Esophagus (tissue), 2 donors: Measurements from ENCODE around the gene UBR4. TPM values are rescaled to one million over a fixed set of nuclear protein-coding genes. Genes with fewer than 3 reads are reported as not detected.

Experiments
- H3K27ac ChIP-seq, 2 donors: one replicate each; pipeline ENCODE4 v1.5.1; 2013; ENCODE audit warnings: low read depth in 2 of 2, mild to moderate bottlenecking in 2 of 2, inconsistent platforms in 1 of 2, low read length in 1 of 2, moderate library complexity in 1 of 2
- H3K27me3 ChIP-seq, 2 donors: one replicate each; pipeline ENCODE4 v1.6.1; 2013; ENCODE audit warnings: low read length in 2 of 2, control low read depth in 1 of 2, mild to moderate bottlenecking in 1 of 2; ENCODE audit not compliant: insufficient read depth in 2 of 2, control insufficient read depth in 1 of 2
- H3K36me3 ChIP-seq, 2 donors: one replicate each; pipeline ENCODE4 v1.6.1; 2013; ENCODE audit warnings: low read length in 1 of 2; ENCODE audit not compliant: control insufficient read depth in 2 of 2, insufficient read depth in 2 of 2
- H3K4me1 ChIP-seq, 2 donors: one replicate each; pipeline ENCODE4 v1.6.1; 2013; ENCODE audit warnings: low read length in 1 of 2; ENCODE audit not compliant: control insufficient read depth in 2 of 2, insufficient read depth in 2 of 2
- H3K4me3 ChIP-seq, 2 donors: one replicate each; pipeline ENCODE4 v1.5.1; 2013; ENCODE audit warnings: low read length in 2 of 2, mild to moderate bottlenecking in 2 of 2, low read depth in 1 of 2, moderate library complexity in 1 of 2
- H3K9me3 ChIP-seq, 2 donors: one replicate each; pipeline ENCODE4 v1.6.1; 2013; ENCODE audit warnings: mild to moderate bottlenecking in 2 of 2, low read depth in 1 of 2, low read length in 1 of 2, moderate library complexity in 1 of 2; ENCODE audit not compliant: control insufficient read depth in 2 of 2, insufficient read depth in 1 of 2
- WGBS, 2 donors: extraction: QIAGEN DNeasy Blood & Tissue Kit; methylation state at CpG; one replicate each; pipeline ENCODE4 v1.1.7; 2013; 5-methylcytosine and 5-hydroxymethylcytosine counted together
- polyA plus RNA-seq, 2 donors: library from polyadenylated mRNA; stranded (reverse); fragments of 200-250 nt; gene quantifications; one replicate each; pipeline ENCODE4 v1.2.3, GENCODE V29; 2013
- donor health status: healthy with polysubstance abuse.
- donor health status: Bipolar disorder and iron deficiency.

Gene UBR4
- polyA plus RNA-seq, 2 donors: 81.9 to 89.9 TPM

- 81% methylated on average over 12 of the region's 12 CpGs for WGBS, 2 donors
- no peaks in the 10 kb centered on the region for H3K27me3 ChIP-seq
- H3K4me3 ChIP-seq: no peak overlapping the region
- peaks cover 12 to 26% of the 10 kb centered on the region in 2 donors for H3K36me3 ChIP-seq
- H3K9me3 ChIP-seq: no peaks in the 10 kb centered on the region
- peak overlapping the region; percentile 98 to 100 for H3K27ac ChIP-seq
- peaks cover 10 to 56% of the 10 kb centered on the region in 2 donors for H3K4me1 ChIP-seq
These were observed 137.6 kb downstream of the UBR4 start for GRCh38 chr1:19072285-19072981.

DNA sequence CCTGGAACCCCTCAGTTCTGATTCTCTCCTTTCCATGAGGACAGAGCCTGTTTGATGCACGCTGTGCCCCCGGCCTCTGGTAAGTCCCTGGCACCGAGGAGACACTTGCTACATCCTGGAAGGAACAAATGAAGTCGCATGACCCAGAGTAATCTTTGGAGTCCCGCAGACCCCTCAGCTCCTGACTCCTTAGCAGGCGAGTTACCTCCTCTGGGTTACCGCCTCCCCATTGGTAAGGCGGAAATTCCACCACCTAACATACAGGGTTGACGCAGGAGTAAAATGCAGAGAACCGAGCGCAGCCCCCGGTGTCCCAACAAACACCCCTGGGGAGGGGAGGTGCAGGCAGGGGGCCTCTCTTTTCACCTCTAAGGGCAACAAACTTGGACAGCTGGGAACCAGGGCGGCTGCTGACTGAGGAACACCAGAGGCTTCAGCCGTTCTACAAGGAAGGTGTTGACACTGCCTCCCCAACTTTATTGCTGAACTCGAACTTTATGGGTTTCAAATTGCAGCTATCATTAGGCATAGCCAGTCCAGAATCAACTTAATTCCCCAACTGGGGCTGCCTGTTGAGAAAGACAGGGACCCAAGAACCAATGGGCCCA lies 138.3 kb downstream of the UBR4 start:
- Histone ChIP-seq H3K4me3 (no peak overlapping the region), H3K36me3 (peaks cover 12 to 21% of the 10 kb centered on the region in 2 donors), H3K27ac (no peak overlapping the region), H3K4me1 (peaks cover 10 to 59% of the 10 kb centered on the region in 2 donors), H3K9me3 (no peaks in the 10 kb centered on the region), H3K27me3 (no peaks in the 10 kb centered on the region)
- 79 to 81% methylated on average over 15 of the region's 15 CpGs for WGBS, 2 donors

GRCh38 chr1:19070891-19071621 lies 139.0 kb downstream of the UBR4 start:
- no peaks in the 10 kb centered on the region for H3K27me3 ChIP-seq
- H3K4me3 ChIP-seq: no peak overlapping the region
- H3K36me3 ChIP-seq: peaks cover 12 to 14% of the 10 kb centered on the region in 2 donors
- H3K4me1 ChIP-seq: peaks cover 7 to 59% of the 10 kb centered on the region in 2 donors
- no peak overlapping the region for H3K27ac ChIP-seq
- WGBS, 2 donors: 74 to 79% methylated on average over 17 of the region's 17 CpGs
- H3K9me3 ChIP-seq: no peaks in the 10 kb centered on the region

DNA sequence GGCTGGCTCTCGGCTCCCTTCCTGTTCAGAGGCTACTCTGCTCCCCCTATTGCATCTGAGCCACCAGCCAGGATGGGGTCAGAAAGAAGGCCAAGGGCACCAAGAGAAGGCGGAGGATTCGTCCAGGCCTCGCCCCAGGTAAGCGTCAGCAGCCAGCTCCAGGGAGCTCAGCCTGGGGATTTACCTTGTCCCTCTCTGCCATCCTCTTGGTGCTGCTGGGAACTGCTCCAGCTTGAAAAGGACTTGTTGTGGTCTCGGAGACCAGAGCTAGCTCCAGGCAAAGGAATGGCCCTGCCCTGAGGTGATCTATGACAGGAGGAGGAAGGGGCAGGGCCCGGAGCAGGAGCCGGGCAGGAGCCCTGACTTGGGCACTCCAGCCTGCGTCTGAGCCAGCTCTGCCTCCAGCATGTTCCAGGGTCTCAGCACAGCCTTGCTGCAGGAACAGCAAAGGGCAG lies 139.8 kb downstream of the UBR4 start:
- WGBS, 2 donors: 49 to 63% methylated on average over 9 of the region's 9 CpGs
- Histone ChIP-seq H3K27me3 (no peaks in the 10 kb centered on the region), H3K4me3 (no peak overlapping the region), H3K9me3 (no peaks in the 10 kb centered on the region), H3K4me1 (peaks cover 4 to 61% of the 10 kb centered on the region in 2 donors), H3K36me3 (peaks cover 12 to 13% of the 10 kb centered on the region in 2 donors), H3K27ac (no peak overlapping the region)

DNA sequence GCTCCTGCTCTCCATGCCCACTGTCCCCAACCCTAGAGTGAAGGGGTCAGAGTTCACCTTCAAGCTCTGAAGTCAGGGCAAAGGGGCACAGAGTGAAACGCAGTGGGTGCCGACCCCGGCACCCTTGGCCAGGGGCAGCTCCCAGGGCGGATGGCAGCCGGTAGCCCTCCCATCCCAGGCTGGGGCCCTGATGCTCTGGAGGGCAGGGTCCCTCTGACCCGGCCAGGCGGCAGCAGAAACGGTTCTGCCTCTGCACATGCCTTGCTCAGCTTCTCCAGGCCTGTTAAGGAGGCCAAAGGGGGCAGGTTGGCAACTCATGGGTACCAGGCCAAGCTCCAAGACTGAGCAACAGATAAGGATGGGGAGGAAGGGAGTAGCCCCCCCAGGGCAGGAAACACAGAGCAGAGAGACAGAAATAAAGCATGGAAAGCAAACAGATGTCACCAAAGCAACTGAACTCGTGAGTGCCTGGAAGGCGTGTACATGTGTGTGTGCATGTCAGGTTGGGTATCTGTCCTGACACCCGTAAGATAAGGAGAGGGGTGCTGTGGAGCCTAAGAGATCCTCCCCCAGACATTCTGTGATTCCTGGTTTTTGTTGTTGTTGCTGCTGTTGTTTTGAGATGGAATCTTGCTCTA lies 141.3 kb downstream of the UBR4 start:
- Histone ChIP-seq H3K27me3 (no peaks in the 10 kb centered on the region), H3K36me3 (peaks cover 6 to 7% of the 10 kb centered on the region in 2 donors), H3K4me1 (peaks cover 6 to 53% of the 10 kb centered on the region in 2 donors), H3K4me3 (no peak overlapping the region), H3K9me3 (no peaks in the 10 kb centered on the region), H3K27ac (no peak overlapping the region)
- WGBS, 2 donors: 60 to 66% methylated on average over 11 of the region's 11 CpGs

DNA sequence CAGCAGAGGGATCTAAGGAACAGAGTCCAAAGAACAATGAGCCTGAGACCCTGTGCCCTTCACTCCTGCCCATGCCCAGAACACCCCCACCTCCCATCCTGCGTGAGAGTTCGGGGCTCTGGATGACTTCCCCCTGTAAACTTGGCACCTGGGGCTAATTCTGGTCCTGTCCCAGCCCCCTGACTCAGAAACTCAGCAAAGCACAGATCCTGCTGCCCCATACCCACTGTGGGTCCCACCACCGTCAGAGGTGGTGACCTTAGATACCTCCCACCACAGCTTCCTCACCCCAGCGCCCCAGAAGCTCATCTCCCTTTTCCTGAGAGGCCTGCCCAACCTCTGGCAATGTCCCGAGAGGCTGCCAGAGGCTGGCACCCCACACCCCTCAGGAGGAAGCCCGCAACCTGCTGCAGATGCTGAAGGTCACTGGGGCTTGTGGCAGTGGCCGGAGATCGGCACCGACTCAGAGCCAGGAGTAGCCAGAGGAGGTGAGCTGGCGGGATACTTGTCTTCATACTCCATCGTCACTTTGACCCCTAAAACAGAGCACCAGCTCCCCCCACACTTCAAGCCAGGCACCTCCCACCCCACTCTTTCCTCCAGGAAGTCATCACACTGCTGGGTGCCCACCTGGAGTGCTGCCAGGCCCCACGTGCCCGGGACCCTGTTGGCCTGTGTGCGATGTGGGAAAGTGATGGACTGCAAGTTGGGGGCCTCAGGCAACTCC lies 142.0 kb downstream of the UBR4 start:
- Histone ChIP-seq H3K36me3 (peaks cover 0 to under 1% of the 10 kb centered on the region in 2 donors), H3K9me3 (no peaks in the 10 kb centered on the region), H3K4me3 (no peak overlapping the region), H3K27ac (no peak overlapping the region), H3K27me3 (no peaks in the 10 kb centered on the region), H3K4me1 (peaks cover 6 to 46% of the 10 kb centered on the region in 2 donors)
- 48 to 73% methylated on average over 14 of the region's 14 CpGs for WGBS, 2 donors

DNA sequence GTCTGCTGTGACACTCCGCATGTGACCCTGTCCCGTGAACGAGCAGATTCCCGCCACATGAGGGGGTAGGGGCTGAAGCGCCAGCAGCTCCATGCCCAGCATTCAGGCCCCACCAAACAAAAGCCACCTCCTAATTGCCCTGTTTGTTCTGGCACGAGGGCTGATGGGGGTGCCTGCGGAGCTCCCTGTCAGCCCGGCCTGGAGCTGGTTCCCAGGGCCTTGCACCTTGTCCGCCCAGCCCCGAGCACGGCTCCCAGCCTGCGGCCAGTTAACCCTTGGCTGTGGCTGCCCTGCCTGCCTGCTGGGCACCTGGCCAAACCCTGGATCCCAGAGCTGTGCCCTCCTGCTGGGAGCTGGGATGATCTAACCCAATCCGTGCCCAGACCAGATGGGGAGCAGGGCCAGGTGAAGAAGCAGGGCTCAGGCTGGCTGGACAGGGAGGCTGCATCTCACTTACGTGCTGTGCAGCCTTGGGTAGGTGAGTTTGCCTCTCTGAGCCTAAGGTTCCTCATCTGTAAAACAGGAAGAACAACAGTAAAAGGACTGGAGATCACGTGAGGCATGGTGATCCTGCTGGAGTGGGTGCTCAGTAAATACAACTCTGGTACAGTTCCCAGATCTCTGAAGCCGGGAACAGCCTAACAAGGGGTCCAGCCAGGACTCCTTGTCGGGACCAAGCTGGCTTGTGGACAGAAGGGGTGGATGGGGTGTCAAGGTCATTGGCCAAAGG lies 142.7 kb downstream of the UBR4 start:
- H3K27ac ChIP-seq: no peak overlapping the region
- H3K27me3 ChIP-seq: no peaks in the 10 kb centered on the region
- no peak overlapping the region for H3K4me3 ChIP-seq
- H3K36me3 ChIP-seq: no peaks in the 10 kb centered on the region
- peaks cover 6 to 41% of the 10 kb centered on the region in 2 donors for H3K4me1 ChIP-seq
- WGBS, 2 donors: 31 to 32% methylated on average over 17 of the region's 17 CpGs
- H3K9me3 ChIP-seq: no peaks in the 10 kb centered on the region

- 33 to 43% methylated on average over 10 of the region's 10 CpGs for WGBS, 2 donors
- Histone ChIP-seq H3K4me1 (peaks cover 6 to 42% of the 10 kb centered on the region in 2 donors), H3K27me3 (no peaks in the 10 kb centered on the region), H3K9me3 (no peaks in the 10 kb centered on the region), H3K27ac (peak overlapping the region in 1 of 2 donors; percentile 14), H3K4me3 (no peak overlapping the region), H3K36me3 (no peaks in the 10 kb centered on the region)
These were observed 143.2 kb downstream of the UBR4 start for GRCh38 chr1:19066874-19067181.
